ENCODE data around the gene TREM2.

Gene TREM2

GRCh38 chr6:41155132-41155805 lies 7.6 kb downstream of the TREM2 start:
- H3K4me1 ChIP-seq (ENCODE audit: control insufficient read depth, insufficient read depth, low read length), result no peaks in the 10 kb centered on the region
- no peak overlapping the region for H3K27ac ChIP-seq (ENCODE audit: low read length)
- no peaks in the 10 kb centered on the region for H3K36me3 ChIP-seq (ENCODE audit: control insufficient read depth in 2 of 2, insufficient read depth in 2 of 2, low read length in 2 of 2)
- H3K27me3 ChIP-seq (ENCODE audit: control insufficient read depth in 1 of 2, insufficient read depth in 2 of 2, low read length in 2 of 2), result peaks cover 0 to 2% of the 10 kb centered on the region in 2 donors
- H3K4me3 ChIP-seq (ENCODE audit: low read length in 2 of 2), result no peak overlapping the region
- no peaks in the 10 kb centered on the region for H3K9me3 ChIP-seq (ENCODE audit: control insufficient read depth in 2 of 2, low read length in 2 of 2)
- H3K9ac ChIP-seq (ENCODE audit: low read length in 2 of 2), result no peak overlapping the region

GRCh38 chr6:41153992-41154625 lies 8.8 kb downstream of the TREM2 start, which contains the start of gene TREML1:
Gene TREML1, minus strand, starts transcription at chr6:41154347. Its CDS starts 59 bp downstream, at chr6:41154288.
- Histone ChIP-seq H3K4me1 (ENCODE audit: control insufficient read depth, insufficient read depth, low read length) (no peaks in the 10 kb centered on the region), H3K9ac (ENCODE audit: low read length in 2 of 2) (no peak within 1 kb of the TSS), H3K36me3 (ENCODE audit: control insufficient read depth in 2 of 2, insufficient read depth in 2 of 2, low read length in 2 of 2) (no peaks in the 10 kb centered on the region), H3K27ac (ENCODE audit: low read length) (no peak within 1 kb of the TSS), H3K27me3 (ENCODE audit: control insufficient read depth in 1 of 2, insufficient read depth in 2 of 2, low read length in 2 of 2) (peaks cover 0 to 2% of the 10 kb centered on the region in 2 donors), H3K4me3 (ENCODE audit: low read length in 2 of 2) (no peak within 1 kb of the TSS), H3K9me3 (ENCODE audit: control insufficient read depth in 2 of 2, low read length in 2 of 2) (no peaks in the 10 kb centered on the region)

GRCh38 chr6:41153451-41153850 lies 9.5 kb downstream of the TREM2 start:
- no peaks in the 10 kb centered on the region for H3K4me1 ChIP-seq (ENCODE audit: control insufficient read depth, insufficient read depth, low read length)
- H3K27me3 ChIP-seq (ENCODE audit: control insufficient read depth in 1 of 2, insufficient read depth in 2 of 2, low read length in 2 of 2), result no peaks in the 10 kb centered on the region
- H3K9me3 ChIP-seq (ENCODE audit: control insufficient read depth in 2 of 2, low read length in 2 of 2), result no peaks in the 10 kb centered on the region
- H3K9ac ChIP-seq (ENCODE audit: low read length in 2 of 2), result no peak overlapping the region
- no peak overlapping the region for H3K27ac ChIP-seq (ENCODE audit: low read length)
- H3K36me3 ChIP-seq (ENCODE audit: control insufficient read depth in 2 of 2, insufficient read depth in 2 of 2, low read length in 2 of 2), result no peaks in the 10 kb centered on the region
- H3K4me3 ChIP-seq (ENCODE audit: low read length in 2 of 2), result no peak overlapping the region

GRCh38 chr6:41150671-41151070 lies 12.2 kb downstream of the TREM2 start:
- Histone ChIP-seq H3K9ac (ENCODE audit: low read length in 2 of 2) (no peak overlapping the region), H3K4me1 (ENCODE audit: control insufficient read depth, insufficient read depth, low read length) (no peaks in the 10 kb centered on the region), H3K36me3 (ENCODE audit: control insufficient read depth in 2 of 2, insufficient read depth in 2 of 2, low read length in 2 of 2) (no peaks in the 10 kb centered on the region), H3K27ac (ENCODE audit: low read length) (no peak overlapping the region), H3K4me3 (ENCODE audit: low read length in 2 of 2) (no peak overlapping the region), H3K27me3 (ENCODE audit: control insufficient read depth in 1 of 2, insufficient read depth in 2 of 2, low read length in 2 of 2) (no peaks in the 10 kb centered on the region), H3K9me3 (ENCODE audit: control insufficient read depth in 2 of 2, low read length in 2 of 2) (no peaks in the 10 kb centered on the region)

GRCh38 chr6:41147917-41148316 lies 15.0 kb downstream of the TREM2 start:
- Histone ChIP-seq H3K9ac (ENCODE audit: low read length in 2 of 2) (no peak overlapping the region), H3K27me3 (ENCODE audit: control insufficient read depth in 1 of 2, insufficient read depth in 2 of 2, low read length in 2 of 2) (no peaks in the 10 kb centered on the region), H3K9me3 (ENCODE audit: control insufficient read depth in 2 of 2, low read length in 2 of 2) (no peaks in the 10 kb centered on the region), H3K4me3 (ENCODE audit: low read length in 2 of 2) (no peak overlapping the region), H3K36me3 (ENCODE audit: control insufficient read depth in 2 of 2, insufficient read depth in 2 of 2, low read length in 2 of 2) (no peaks in the 10 kb centered on the region), H3K27ac (ENCODE audit: low read length) (no peak overlapping the region), H3K4me1 (ENCODE audit: control insufficient read depth, insufficient read depth, low read length) (no peaks in the 10 kb centered on the region)

- Histone ChIP-seq H3K36me3 (ENCODE audit: control insufficient read depth in 2 of 2, insufficient read depth in 2 of 2, low read length in 2 of 2) (peaks cover 2% of the 10 kb centered on the region in 2 donors), H3K4me3 (ENCODE audit: low read length in 2 of 2) (no peak overlapping the region), H3K27ac (ENCODE audit: low read length) (no peak overlapping the region), H3K4me1 (ENCODE audit: control insufficient read depth, insufficient read depth, low read length) (no peaks in the 10 kb centered on the region), H3K9me3 (ENCODE audit: control insufficient read depth in 2 of 2, low read length in 2 of 2) (no peaks in the 10 kb centered on the region), H3K9ac (ENCODE audit: low read length in 2 of 2) (no peak overlapping the region), H3K27me3 (ENCODE audit: control insufficient read depth in 1 of 2, insufficient read depth in 2 of 2, low read length in 2 of 2) (no peaks in the 10 kb centered on the region)
These were observed 26.0 kb downstream of the TREM2 start for GRCh38 chr6:41136911-41137310.

- peaks cover 2% of the 10 kb centered on the region in 2 donors for H3K36me3 ChIP-seq (ENCODE audit: control insufficient read depth in 2 of 2, insufficient read depth in 2 of 2, low read length in 2 of 2)
- H3K4me1 ChIP-seq (ENCODE audit: control insufficient read depth, insufficient read depth, low read length), result no peaks in the 10 kb centered on the region
- no peak overlapping the region for H3K4me3 ChIP-seq (ENCODE audit: low read length in 2 of 2)
- H3K27ac ChIP-seq (ENCODE audit: low read length), result no peak overlapping the region
- H3K27me3 ChIP-seq (ENCODE audit: control insufficient read depth in 1 of 2, insufficient read depth in 2 of 2, low read length in 2 of 2), result no peaks in the 10 kb centered on the region
- H3K9me3 ChIP-seq (ENCODE audit: control insufficient read depth in 2 of 2, low read length in 2 of 2), result no peaks in the 10 kb centered on the region
- no peak overlapping the region for H3K9ac ChIP-seq (ENCODE audit: low read length in 2 of 2)
These were observed 27.7 kb downstream of the TREM2 start for GRCh38 chr6:41135062-41135832.

GRCh38 chr6:41132254-41132653 lies 30.7 kb downstream of the TREM2 start:
- H3K9me3 ChIP-seq (ENCODE audit: control insufficient read depth in 2 of 2, low read length in 2 of 2), result no peaks in the 10 kb centered on the region
- no peaks in the 10 kb centered on the region for H3K4me1 ChIP-seq (ENCODE audit: control insufficient read depth, insufficient read depth, low read length)
- no peaks in the 10 kb centered on the region for H3K27me3 ChIP-seq (ENCODE audit: control insufficient read depth in 1 of 2, insufficient read depth in 2 of 2, low read length in 2 of 2)
- H3K36me3 ChIP-seq (ENCODE audit: control insufficient read depth in 2 of 2, insufficient read depth in 2 of 2, low read length in 2 of 2), result peaks cover 0 to 2% of the 10 kb centered on the region in 2 donors
- no peak overlapping the region for H3K4me3 ChIP-seq (ENCODE audit: low read length in 2 of 2)
- no peak overlapping the region for H3K27ac ChIP-seq (ENCODE audit: low read length)
- no peak overlapping the region for H3K9ac ChIP-seq (ENCODE audit: low read length in 2 of 2)

GRCh38 chr6:41125282-41125681 lies 37.6 kb downstream of the TREM2 start:
- Histone ChIP-seq H3K27ac (ENCODE audit: low read length) (no peak overlapping the region), H3K36me3 (ENCODE audit: control insufficient read depth in 2 of 2, insufficient read depth in 2 of 2, low read length in 2 of 2) (peaks cover 0 to 5% of the 10 kb centered on the region in 2 donors), H3K9ac (ENCODE audit: low read length in 2 of 2) (no peak overlapping the region), H3K4me3 (ENCODE audit: low read length in 2 of 2) (no peak overlapping the region), H3K4me1 (ENCODE audit: control insufficient read depth, insufficient read depth, low read length) (no peaks in the 10 kb centered on the region), H3K9me3 (ENCODE audit: control insufficient read depth in 2 of 2, low read length in 2 of 2) (no peaks in the 10 kb centered on the region), H3K27me3 (ENCODE audit: control insufficient read depth in 1 of 2, insufficient read depth in 2 of 2, low read length in 2 of 2) (no peaks in the 10 kb centered on the region)

- Histone ChIP-seq H3K4me1 (ENCODE audit: control insufficient read depth, insufficient read depth, low read length) (no peaks in the 10 kb centered on the region), H3K27ac (ENCODE audit: low read length) (no peak overlapping the region), H3K27me3 (ENCODE audit: control insufficient read depth in 1 of 2, insufficient read depth in 2 of 2, low read length in 2 of 2) (no peaks in the 10 kb centered on the region), H3K36me3 (ENCODE audit: control insufficient read depth in 2 of 2, insufficient read depth in 2 of 2, low read length in 2 of 2) (peaks cover 0 to 5% of the 10 kb centered on the region in 2 donors), H3K9ac (ENCODE audit: low read length in 2 of 2) (no peak overlapping the region), H3K4me3 (ENCODE audit: low read length in 2 of 2) (no peak overlapping the region), H3K9me3 (ENCODE audit: control insufficient read depth in 2 of 2, low read length in 2 of 2) (no peaks in the 10 kb centered on the region)
These were observed 40.0 kb downstream of the TREM2 start for GRCh38 chr6:41122918-41123317.
